Mesenteric fat pad (tissue), 1 donor: ENCODE measurements around the gene NYAP2. TPM values are rescaled to one million over a fixed set of nuclear protein-coding genes. Genes with fewer than 3 reads are reported as not detected.

ENCODE experiments used
- DNase-seq: peaks from one replicate; pipeline ENCODE4 v3.0.0-alpha.2; 2020; ENCODE audit warnings: low spot score
- total RNA-seq: library from RNA; stranded (reverse); fragmentation: NEBNext Ultra II Directional; extraction: Animal tissue kit (Norgen Biotek cat#: 25700); gene quantifications from one replicate; pipeline ENCODE4 v1.2.1, GENCODE V29; 2021
- donor health status: DM: yes; HTN: yes; CAD: no.

NYAP2 gene
- total RNA-seq, 1 donor from 2014 or later: not detected

- DNase-seq: no peak
Measured at GRCh38 chr2:225616372-225616771, 216.9 kb downstream of the NYAP2 start.

DNA sequence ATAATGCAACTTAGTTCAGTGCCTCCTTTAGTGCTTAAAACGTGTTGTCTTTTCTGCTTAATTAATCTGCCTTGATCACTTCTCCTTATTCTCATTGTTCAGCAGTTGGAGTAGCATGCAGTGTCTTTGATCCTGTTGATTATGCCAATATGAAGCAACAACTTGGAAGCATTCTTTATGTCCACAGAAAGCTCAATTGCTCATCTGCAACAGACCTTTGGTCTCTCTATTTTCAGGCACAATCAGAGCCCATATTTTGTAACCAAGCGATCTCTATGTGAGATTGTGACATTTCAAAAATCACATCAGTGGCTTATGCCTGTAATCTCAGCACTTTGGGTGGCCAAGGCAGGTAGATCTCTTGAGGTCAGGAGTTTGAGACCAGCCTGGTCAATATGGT lies 217.3 kb downstream of the NYAP2 start:
- no peak for DNase-seq

GRCh38 chr2:225620227-225620626 lies 220.7 kb downstream of the NYAP2 start:
- DNase-seq: no peak

GRCh38 chr2:225630824-225631533 lies 231.5 kb downstream of the NYAP2 start:
- no peak for DNase-seq

- no peak for DNase-seq
Measured at GRCh38 chr2:225632351-225632750, 232.8 kb downstream of the NYAP2 start.

GRCh38 chr2:225636558-225636957 lies 237.0 kb downstream of the NYAP2 start:
- no peak for DNase-seq

DNA sequence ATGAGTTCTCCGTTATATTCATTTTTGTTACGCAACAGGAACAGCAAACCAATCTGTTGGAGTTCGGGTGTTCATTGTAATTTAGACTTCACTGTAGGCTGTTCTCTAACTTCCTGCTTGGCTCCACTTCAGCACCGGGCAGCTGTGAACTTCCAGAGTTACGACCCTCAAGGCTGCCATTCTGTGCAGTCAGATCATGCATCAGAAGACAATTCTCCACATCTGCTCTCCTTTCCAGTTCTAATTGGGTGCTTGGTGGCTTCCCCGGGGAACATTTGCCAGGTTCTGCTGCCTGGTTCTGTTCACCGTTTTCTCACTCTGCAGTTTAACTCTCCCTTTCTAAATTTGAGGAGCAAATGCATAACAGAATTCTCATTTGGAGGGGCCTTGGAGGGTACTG lies 237.7 kb downstream of the NYAP2 start:
- no peak for DNase-seq

DNA sequence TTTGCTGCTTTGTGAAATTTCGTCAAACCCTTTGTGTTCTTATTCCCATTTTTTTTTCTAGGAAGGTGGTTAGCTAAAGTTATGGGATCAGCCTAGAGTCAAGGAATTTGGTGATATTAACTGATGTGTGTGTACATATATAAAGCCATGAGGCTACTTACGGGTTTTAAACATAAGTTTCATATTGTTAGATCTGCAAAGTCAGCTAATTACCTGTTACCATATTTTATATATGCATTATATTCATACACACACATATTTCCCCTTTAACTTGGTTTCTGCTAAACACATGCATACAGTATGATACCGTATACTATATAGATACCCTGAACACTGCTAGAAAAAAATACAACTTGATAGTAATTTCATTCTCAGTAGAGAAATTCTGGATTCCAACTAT lies 241.0 kb downstream of the NYAP2 start:
- DNase-seq: no peak

- no peak for DNase-seq
Measured at GRCh38 chr2:225649274-225649673, 249.8 kb downstream of the NYAP2 start.

GRCh38 chr2:225650041-225650440 lies 250.5 kb downstream of the NYAP2 start:
- DNase-seq: no peak

GRCh38 chr2:225660262-225661131 lies 261.0 kb downstream of the NYAP2 start:
- no peak for DNase-seq

GRCh38 chr2:225662101-225662500 lies 262.6 kb downstream of the NYAP2 start:
- no peak for DNase-seq

DNA sequence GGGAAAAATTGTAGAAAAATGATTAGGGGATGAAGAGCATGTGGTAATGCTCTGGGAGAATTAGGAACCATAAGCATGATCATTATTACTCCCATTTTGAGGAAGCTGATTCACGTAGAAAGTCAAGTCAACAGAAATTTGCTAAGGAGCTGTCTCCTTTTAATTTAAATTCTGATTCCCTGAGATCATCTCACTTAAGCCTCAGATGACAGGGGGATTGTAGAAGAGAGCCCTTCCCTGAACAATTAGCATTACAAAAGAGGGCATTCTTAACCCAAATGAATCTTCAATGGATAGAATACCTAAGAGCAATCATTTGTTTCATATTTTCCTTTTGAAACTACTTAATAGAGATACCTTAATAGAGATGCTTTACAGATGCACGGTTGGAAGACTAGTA lies 267.9 kb downstream of the NYAP2 start:
- DNase-seq: no peak

- no peak for DNase-seq
Measured at GRCh38 chr2:225668606-225669266, 269.2 kb downstream of the NYAP2 start.

- DNase-seq: no peak
Measured at GRCh38 chr2:225670111-225670974, 270.8 kb downstream of the NYAP2 start.

DNA sequence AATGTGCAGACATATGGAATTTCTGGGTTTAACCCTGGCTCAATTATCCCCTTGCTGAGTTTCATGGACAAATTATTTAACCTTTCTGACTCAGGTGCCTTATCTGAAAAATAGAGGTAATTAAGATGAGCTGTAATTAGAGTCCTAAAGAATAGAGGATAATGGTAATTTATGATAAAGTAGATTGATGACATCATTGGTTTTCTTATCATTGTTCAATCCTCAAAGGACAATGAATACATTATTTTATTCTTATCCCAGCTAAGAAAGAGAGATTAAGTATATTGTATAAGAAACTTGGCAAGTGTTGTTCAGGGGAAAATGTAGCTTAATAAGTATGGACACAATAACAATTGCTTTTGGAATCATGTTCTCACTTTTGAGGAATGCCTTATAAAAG lies 279.3 kb downstream of the NYAP2 start:
- no peak for DNase-seq

DNA sequence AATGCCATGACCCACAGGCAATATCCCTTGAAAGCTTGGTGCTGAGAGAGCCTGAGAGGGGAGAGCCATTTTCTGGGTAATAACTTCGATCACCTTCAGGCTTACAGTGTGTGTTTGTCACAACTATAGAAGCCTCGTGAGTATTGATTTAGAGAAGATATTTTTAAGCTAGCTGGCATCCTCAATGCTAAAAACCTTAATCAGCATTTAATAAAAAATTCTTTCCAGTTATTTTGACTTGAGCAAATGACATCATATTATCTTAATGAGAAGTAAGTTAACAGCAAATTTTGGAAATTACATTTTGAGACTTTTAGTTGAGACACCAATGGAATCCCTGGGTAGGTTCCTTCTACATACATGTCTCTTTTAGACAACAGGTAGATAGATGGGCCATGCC lies 283.7 kb downstream of the NYAP2 start:
- DNase-seq: no peak

- DNase-seq: no peak
Measured at GRCh38 chr2:225690153-225690552, 290.6 kb downstream of the NYAP2 start.

DNA sequence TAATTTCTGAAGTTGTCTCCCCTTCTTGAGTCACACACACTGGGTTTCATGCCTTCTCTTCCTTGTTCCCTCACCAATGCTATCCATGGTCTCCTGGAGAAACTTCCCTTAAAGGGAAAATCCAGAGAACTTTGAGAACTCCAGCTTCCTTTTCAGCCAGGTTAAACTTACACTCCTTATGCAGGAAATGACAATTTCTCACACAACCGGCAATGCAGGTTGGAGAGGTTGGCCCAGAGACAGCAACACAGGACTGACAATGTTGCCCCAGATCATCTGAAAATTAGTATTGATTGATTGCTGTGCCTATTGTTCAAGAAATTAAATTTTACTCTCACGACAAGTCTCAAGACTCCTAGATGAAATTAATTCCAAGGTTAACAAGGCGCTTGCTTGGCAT lies 292.2 kb downstream of the NYAP2 start:
- no peak for DNase-seq

GRCh38 chr2:225693259-225693658 lies 293.7 kb downstream of the NYAP2 start:
- DNase-seq: no peak

DNA sequence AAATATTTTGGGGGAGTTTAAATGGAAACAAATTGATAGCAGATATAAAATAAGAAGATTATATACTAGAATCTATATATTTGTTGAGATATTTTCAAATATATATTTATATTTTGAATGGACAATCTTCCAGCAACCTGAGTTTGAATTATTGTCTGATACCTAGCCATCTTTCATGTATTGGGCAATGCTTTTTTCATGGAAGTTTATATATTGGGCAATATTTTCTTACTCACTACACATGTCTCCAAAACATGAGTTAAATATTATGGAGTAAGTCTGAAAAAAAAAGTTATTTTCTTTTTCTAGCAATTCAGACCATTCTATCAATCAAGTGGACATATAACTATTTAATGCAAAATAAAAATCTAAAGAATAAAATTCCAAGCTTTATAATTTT lies 295.2 kb downstream of the NYAP2 start:
- no peak for DNase-seq
